DMS153 treated with DMSO at 0.1 percent for 48 hours (cell line): Measurements from ENCODE around the gene KCNK18.
A peak's percentile ranks its signal among the peaks of the same experiment; 100 is the strongest.

Experiments
- DNase-seq: peaks from one replicate; lab custom pipeline; 2025; ENCODE audit not compliant: unreplicated experiment; lab: John Stamatoyannopoulos, UW

KCNK18 gene

GRCh38 chr10:117197189-117197588 lies at the start of gene KCNK18:
Gene KCNK18 (plus strand): TSS chr10:117197489. CDS start chr10:117197489, 0 bp downstream.
- no peak for DNase-seq

- no peak for DNase-seq
Observed at GRCh38 chr10:117148284-117148683, 49.0 kb upstream of the KCNK18 start.

- DNase-seq: no peak
Observed at GRCh38 chr10:117152668-117153067, 44.6 kb upstream of the KCNK18 start.

GRCh38 chr10:117158297-117158696 lies 39.0 kb upstream of the KCNK18 start:
- no peak for DNase-seq

GRCh38 chr10:117159390-117159789 lies 37.9 kb upstream of the KCNK18 start:
- DNase-seq: no peak

- DNase-seq: no peak
Observed at GRCh38 chr10:117160567-117160966, 36.7 kb upstream of the KCNK18 start.

- DNase-seq: no peak
Observed at GRCh38 chr10:117161386-117162033, 35.8 kb upstream of the KCNK18 start.

GRCh38 chr10:117162093-117163060 lies 34.9 kb upstream of the KCNK18 start:
- no peak for DNase-seq

GRCh38 chr10:117163061-117163953 lies 34.0 kb upstream of the KCNK18 start:
- DNase-seq: no peak

GRCh38 chr10:117163954-117164548 lies 33.2 kb upstream of the KCNK18 start:
- no peak for DNase-seq

- no peak for DNase-seq
Observed at GRCh38 chr10:117164592-117165537, 32.4 kb upstream of the KCNK18 start.

- DNase-seq: no peak
Observed at GRCh38 chr10:117165538-117166417, 31.5 kb upstream of the KCNK18 start.

- DNase-seq: no peak
Observed at GRCh38 chr10:117166418-117167345, 30.6 kb upstream of the KCNK18 start.

GRCh38 chr10:117167346-117167788 lies 29.9 kb upstream of the KCNK18 start:
- DNase-seq: no peak

GRCh38 chr10:117167789-117168674 lies 29.3 kb upstream of the KCNK18 start:
- peak; percentile 43 for DNase-seq

- DNase-seq: no peak
Observed at GRCh38 chr10:117168729-117169128, 28.6 kb upstream of the KCNK18 start.
